Thymus (tissue), 11 donors: Measurements from ENCODE around the gene THBS4. TPM values are rescaled to one million over a fixed set of nuclear protein-coding genes. Genes with fewer than 3 reads are reported as not detected.
A peak's percentile ranks its signal among the peaks of the same experiment; 100 is the strongest.

Experiments used
- DNase-seq, 9 donors: peaks; one replicate each; pipeline ENCODE4 v3.0.0-alpha.2; 2013; ENCODE audit warnings: low spot score in 9 of 9, low read depth in 6 of 9, missing footprints in 1 of 9
- H3K27ac ChIP-seq, 2 donors: one replicate each; pipeline ENCODE4 v1.5.1; 2013; ENCODE audit warnings: control low read depth in 1 of 2, low read depth in 1 of 2, low read length in 1 of 2, mild to moderate bottlenecking in 1 of 2, moderate library complexity in 1 of 2
- H3K27me3 ChIP-seq, 2 donors: one replicate each; pipeline ENCODE4 v1.5.1; 2013; ENCODE audit warnings: low read length in 1 of 2; ENCODE audit not compliant: control insufficient read depth in 2 of 2, insufficient read depth in 1 of 2
- H3K36me3 ChIP-seq, 2 donors: one replicate each; pipeline ENCODE4 v1.5.1; 2013; ENCODE audit warnings: low read length in 1 of 2, mild to moderate bottlenecking in 1 of 2, moderate library complexity in 1 of 2; ENCODE audit not compliant: control insufficient read depth in 2 of 2, insufficient read depth in 2 of 2
- H3K4me1 ChIP-seq, 2 donors: one replicate each; pipeline ENCODE4 v1.5.1; 2013; ENCODE audit warnings: low read length in 2 of 2; ENCODE audit not compliant: control insufficient read depth in 2 of 2, insufficient read depth in 2 of 2
- H3K4me3 ChIP-seq, 2 donors: one replicate each; pipeline ENCODE4 v1.5.1; 2013; ENCODE audit warnings: low read length in 2 of 2, control low read depth in 1 of 2, mild to moderate bottlenecking in 1 of 2
- H3K9me3 ChIP-seq, 2 donors: one replicate each; pipeline ENCODE4 v1.5.1; 2013; ENCODE audit warnings: low read length in 1 of 2, mild to moderate bottlenecking in 1 of 2; ENCODE audit not compliant: control insufficient read depth in 2 of 2, insufficient read depth in 1 of 2
- WGBS: extraction: QIAGEN DNeasy Blood & Tissue Kit; methylation state at CpG from one replicate; pipeline ENCODE4 v1.1.7; 2013; 5-methylcytosine and 5-hydroxymethylcytosine counted together
- polyA plus RNA-seq: library from polyadenylated mRNA; stranded (reverse); fragments of 200-250 nt; gene quantifications from one replicate; pipeline ENCODE4 v1.2.3, GENCODE V29; 2013
- total RNA-seq: library from RNA; stranded (reverse); fragments of 120-200 nt; gene quantifications from one replicate; pipeline ENCODE4 v1.2.4, GENCODE V29; 2013
- donor health status: healthy.

THBS4 gene
- total and polyA plus RNA-seq, 2 donors = 9.2 to 14.3 TPM

- DNase-seq = no peak
- no peak overlapping the region for H3K4me3 ChIP-seq
- no peak overlapping the region for H3K27ac ChIP-seq
- H3K4me1 ChIP-seq = peaks cover 0 to 11% of the 10 kb centered on the region in 2 donors
- H3K36me3 ChIP-seq = peaks cover 0 to 4% of the 10 kb centered on the region in 2 donors
- no peaks in the 10 kb centered on the region for H3K27me3 ChIP-seq
- WGBS = 96% methylated on average over 4 of the region's 4 CpGs
- H3K9me3 ChIP-seq = peaks cover 1 to 23% of the 10 kb centered on the region in 2 donors
Measured at GRCh38 chr5:80116000-80116399, 80.9 kb downstream of the THBS4 start.

- Histone ChIP-seq H3K36me3 (peaks cover 0 to 4% of the 10 kb centered on the region in 2 donors), H3K4me3 (no peak overlapping the region), H3K9me3 (peaks cover 1 to 27% of the 10 kb centered on the region in 2 donors), H3K4me1 (peaks cover 0 to 6% of the 10 kb centered on the region in 2 donors), H3K27ac (no peak overlapping the region), H3K27me3 (no peaks in the 10 kb centered on the region)
- 98% methylated on average over 4 of the region's 4 CpGs for WGBS
- DNase-seq = no peak
Measured at GRCh38 chr5:80116465-80116864, 81.3 kb downstream of the THBS4 start.

GRCh38 chr5:80117446-80117845 lies 82.3 kb downstream of the THBS4 start:
- Histone ChIP-seq H3K27me3 (no peaks in the 10 kb centered on the region), H3K36me3 (peaks cover 0 to 4% of the 10 kb centered on the region in 2 donors), H3K27ac (no peak overlapping the region), H3K9me3 (peaks cover 1 to 29% of the 10 kb centered on the region in 2 donors), H3K4me1 (no peaks in the 10 kb centered on the region), H3K4me3 (no peak overlapping the region)
- DNase-seq = no peak

GRCh38 chr5:80119372-80119771 lies 84.2 kb downstream of the THBS4 start:
- Histone ChIP-seq H3K27ac (no peak overlapping the region), H3K36me3 (peaks cover 0 to 4% of the 10 kb centered on the region in 2 donors), H3K4me1 (no peaks in the 10 kb centered on the region), H3K4me3 (no peak overlapping the region), H3K9me3 (peaks cover 1 to 22% of the 10 kb centered on the region in 2 donors), H3K27me3 (no peaks in the 10 kb centered on the region)
- 99% methylated on average over 2 of the region's 2 CpGs for WGBS
- no peak for DNase-seq

- peaks cover 0 to 14% of the 10 kb centered on the region in 2 donors for H3K4me1 ChIP-seq
- no peaks in the 10 kb centered on the region for H3K36me3 ChIP-seq
- no peaks in the 10 kb centered on the region for H3K27me3 ChIP-seq
- no peak overlapping the region for H3K4me3 ChIP-seq
- H3K9me3 ChIP-seq = peaks cover 1 to 13% of the 10 kb centered on the region in 2 donors
- 57% methylated on average over 2 of the region's 2 CpGs for WGBS
- no peak overlapping the region for H3K27ac ChIP-seq
- no peak for DNase-seq
Measured at GRCh38 chr5:80122579-80122978, 87.4 kb downstream of the THBS4 start.

GRCh38 chr5:80124121-80124918 lies 89.2 kb downstream of the THBS4 start:
- 98% methylated on average over 9 of the region's 9 CpGs for WGBS
- no peak for DNase-seq
- Histone ChIP-seq H3K27me3 (no peaks in the 10 kb centered on the region), H3K4me3 (no peak overlapping the region), H3K4me1 (peaks cover 0 to 14% of the 10 kb centered on the region in 2 donors), H3K36me3 (no peaks in the 10 kb centered on the region), H3K27ac (no peak overlapping the region), H3K9me3 (peaks cover 0 to 8% of the 10 kb centered on the region in 2 donors)

GRCh38 chr5:80125022-80125961 lies 90.1 kb downstream of the THBS4 start:
- Histone ChIP-seq H3K4me1 (peaks cover 0 to 14% of the 10 kb centered on the region in 2 donors), H3K9me3 (peaks cover 0 to 8% of the 10 kb centered on the region in 2 donors), H3K27me3 (no peaks in the 10 kb centered on the region), H3K36me3 (no peaks in the 10 kb centered on the region), H3K4me3 (no peak overlapping the region), H3K27ac (no peak overlapping the region)
- WGBS = 94% methylated on average over 11 of the region's 11 CpGs
- DNase-seq = no peak

GRCh38 chr5:80125962-80126480 lies 90.9 kb downstream of the THBS4 start:
- Histone ChIP-seq H3K4me1 (peaks cover 0 to 14% of the 10 kb centered on the region in 2 donors), H3K27ac (no peak overlapping the region), H3K9me3 (peaks cover 0 to 7% of the 10 kb centered on the region in 2 donors), H3K4me3 (no peak overlapping the region), H3K27me3 (no peaks in the 10 kb centered on the region), H3K36me3 (no peaks in the 10 kb centered on the region)
- WGBS = 88% methylated on average over 4 of the region's 4 CpGs
- peak in 1 of 9 donors; percentile 37 for DNase-seq
